ENCODE data around the gene MICAL2.

The MICAL2 gene

GRCh38 chr11:12292766-12293165, 182.4 kb downstream of the MICAL2 start:
- DNase-seq, result no peak

- no peak for DNase-seq
Measured at GRCh38 chr11:12293486-12293885, 183.1 kb downstream of the MICAL2 start.

GRCh38 chr11:12294613-12295012, 184.2 kb downstream of the MICAL2 start:
- no peak for DNase-seq

GRCh38 chr11:12295943-12296342, 185.6 kb downstream of the MICAL2 start:
- DNase-seq, result no peak

- DNase-seq, result no peak
Measured at GRCh38 chr11:12298610-12299009, 188.2 kb downstream of the MICAL2 start.

- no peak for DNase-seq
Measured at GRCh38 chr11:12301379-12301778, 191.0 kb downstream of the MICAL2 start.

- DNase-seq, result no peak
Measured at GRCh38 chr11:12303421-12304149, 193.2 kb downstream of the MICAL2 start.

- DNase-seq, result no peak
Measured at GRCh38 chr11:12306830-12307229, 196.4 kb downstream of the MICAL2 start.

- DNase-seq, result no peak
Measured at GRCh38 chr11:12312132-12312531, 201.7 kb downstream of the MICAL2 start.
